Neural cell (in vitro differentiated cells): ENCODE results near the gene PARD6A. TPM values are rescaled to one million over a fixed set of nuclear protein-coding genes. Genes with fewer than 3 reads are reported as not detected.

Experiments
- H2AFZ ChIP-seq: fragments of 200-600, 300-800 bp; sonication (generic), shearing (Covaris generic); 2 replicates; pipeline ENCODE4 v1.6.0; 2014; ENCODE audit warnings: low read depth, mild to moderate bottlenecking, antibody characterized with exemption, low read length, moderate library complexity
- H3F3A ChIP-seq: fragments of 200-600 bp; shearing (Covaris generic); 2 replicates; pipeline ENCODE4 v1.6.1; 2016; ENCODE audit warnings: mild to moderate bottlenecking, moderate library complexity, mixed read lengths, antibody characterized with exemption, low read length; ENCODE audit not compliant: insufficient read depth, poor library complexity, severe bottlenecking
- H3K27ac ChIP-seq: fragments of 200-600, 300-800 bp; sonication (generic), shearing (Covaris generic); 2 replicates; pipeline ENCODE4 v1.5.1; 2014; ENCODE audit warnings: mild to moderate bottlenecking, low read length, moderate library complexity
- H3K27me3 ChIP-seq: fragments of 300-800, 200-600 bp; sonication (generic), shearing (Covaris generic); 2 replicates; pipeline ENCODE4 v1.6.0; 2014; ENCODE audit warnings: mild to moderate bottlenecking, low read depth, low read length, moderate library complexity; ENCODE audit not compliant: insufficient read depth
- H3K36me3 ChIP-seq: fragments of 300-800, 200-600 bp; sonication (generic), shearing (Covaris generic); 2 replicates; pipeline ENCODE4 v1.5.1; 2014; ENCODE audit warnings: mild to moderate bottlenecking, antibody characterized with exemption, low read length, moderate library complexity; ENCODE audit not compliant: insufficient read depth
- H3K4me2 ChIP-seq: fragments of 300-800, 200-600 bp; sonication (generic), shearing (Covaris generic); 2 replicates; pipeline ENCODE4 v1.6.0; 2014; ENCODE audit warnings: mild to moderate bottlenecking, low read length
- H3K4me3 ChIP-seq: fragments of 300-800, 200-600 bp; sonication (generic), shearing (Covaris generic); 2 replicates; pipeline ENCODE4 v1.5.1; 2014; ENCODE audit warnings: mild to moderate bottlenecking, low read length, moderate library complexity
- H3K79me2 ChIP-seq: fragments of 200-600 bp; shearing (Covaris generic); replicated peaks from 2 replicates; pipeline ENCODE4 v1.6.0; 2014; ENCODE audit warnings: mild to moderate bottlenecking, low read length, moderate library complexity; ENCODE audit not compliant: insufficient read depth
- H3K9ac ChIP-seq: fragments of 300-800, 200-600 bp; sonication (generic), shearing (Covaris generic); 2 replicates; pipeline ENCODE4 v1.6.1; 2016; ENCODE audit warnings: mild to moderate bottlenecking, low read length, mixed read lengths
- H3K9me2 ChIP-seq: fragments of 200-600 bp; shearing (Covaris generic); 2 replicates; pipeline ENCODE4 v1.6.1; 2016; ENCODE audit warnings: mild to moderate bottlenecking, low read length, mixed read lengths; ENCODE audit not compliant: insufficient read depth
- H3K9me3 ChIP-seq: fragments of 200-600, 300-800 bp; sonication (generic), shearing (Covaris generic); 2 replicates; pipeline ENCODE4 v1.6.1; 2016; ENCODE audit warnings: mild to moderate bottlenecking, mixed run types, low read length, moderate library complexity, mixed read lengths
- H4K20me1 ChIP-seq: fragments of 200-600 bp; shearing (Covaris generic); 2 replicates; pipeline ENCODE4 v1.6.1; 2016; ENCODE audit warnings: mild to moderate bottlenecking, mixed run types; ENCODE audit not compliant: insufficient read depth
- EP300 ChIP-seq: fragments of 450-650 bp; conservative IDR thresholded peaks from 2 replicates; pipeline ENCODE4 v1.6.1; 2014; ENCODE audit warnings: antibody characterized with exemption, mild to moderate bottlenecking, moderate library complexity; ENCODE audit not compliant: poor library complexity, severe bottlenecking
- EZH2 ChIP-seq: fragments of 200-600, 300-800 bp; shearing (Covaris generic), sonication (generic); IDR thresholded peaks from 2 replicates; pipeline ENCODE4 v1.6.1; 2014; ENCODE audit warnings: antibody characterized with exemption, low read length, borderline replicate concordance, mild to moderate bottlenecking; ENCODE audit not compliant: insufficient read depth, poor library complexity, severe bottlenecking
- MXI1 ChIP-seq: fragments of 450-650 bp; conservative IDR thresholded peaks from 2 replicates; pipeline ENCODE4 v1.6.1; 2014; ENCODE audit warnings: antibody characterized with exemption, mild to moderate bottlenecking; ENCODE audit not compliant: poor library complexity, severe bottlenecking
- POLR2AphosphoS5 ChIP-seq: IDR thresholded peaks from 2 replicates; pipeline ENCODE4 v1.6.1; 2012
- RAD21 ChIP-seq: fragments of 450-650 bp; conservative IDR thresholded peaks from 2 replicates; pipeline ENCODE4 v1.6.1; 2014; ENCODE audit warnings: antibody characterized with exemption, mild to moderate bottlenecking, moderate library complexity
- SMC3 ChIP-seq: fragments of 450-650 bp; conservative IDR thresholded peaks from 2 replicates; pipeline ENCODE4 v1.6.1; 2014; ENCODE audit warnings: antibody characterized with exemption, mild to moderate bottlenecking, moderate library complexity; ENCODE audit not compliant: poor library complexity
- TAF1 ChIP-seq: IDR thresholded peaks from 2 replicates; pipeline ENCODE4 v1.6.1; 2012; ENCODE audit warnings: low read depth
- polyA plus RNA-seq: library from polyadenylated mRNA; depleted of rRNA; stranded (reverse); fragments of >200 nt; gene quantifications from 2 replicates; pipeline ENCODE4 v1.2.3, GENCODE V29; 2014
- TF ChIP-seq, protein P1 (sequence below): fragments of 450-650 bp; IDR thresholded peaks from 2 replicates; pipeline ENCODE4 v1.5.1; 2014; ENCODE audit warnings: antibody characterized with exemption, mild to moderate bottlenecking, moderate library complexity; ENCODE audit not compliant: poor library complexity, severe bottlenecking
- TF ChIP-seq, protein P2 (sequence below): IDR thresholded peaks from 2 replicates; pipeline ENCODE4 v1.6.1; 2012; ENCODE audit warnings: borderline replicate concordance

PARD6A gene
- polyA plus RNA-seq, 1 donor from 2014 or later = 34.8 TPM

DNA sequence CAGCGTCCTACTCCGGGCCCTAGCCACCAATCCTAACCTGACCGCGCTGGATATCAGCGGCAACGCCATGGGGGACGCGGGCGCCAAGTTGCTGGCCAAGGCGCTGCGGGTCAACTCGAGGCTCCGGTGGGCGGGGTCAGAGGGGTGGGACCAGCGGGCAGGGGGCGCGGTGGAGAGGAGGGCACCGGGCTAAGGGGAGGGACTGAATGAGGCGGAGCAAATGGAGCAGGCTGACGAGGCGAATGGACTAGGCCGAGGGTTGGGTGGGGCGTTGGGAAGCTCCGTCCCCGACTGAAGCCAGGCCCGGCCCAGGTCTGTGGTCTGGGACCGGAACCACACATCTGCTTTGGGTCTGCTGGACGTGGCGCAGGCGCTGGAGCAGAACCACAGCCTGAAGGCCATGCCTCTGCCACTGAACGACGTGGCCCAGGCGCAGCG lies 11.2 kb upstream of the PARD6A start:
- Histone ChIP-seq H4K20me1 (no peaks in the 10 kb centered on the region), H3K4me3 (no peak overlapping the region), H3K9me2 (no peaks in the 10 kb centered on the region), H3K36me3 (no peaks in the 10 kb centered on the region), H2AFZ (no peak overlapping the region), H3K27me3 (peaks cover 53% of the 10 kb centered on the region), H3K4me2 (no peak overlapping the region), H3K9me3 (no peaks in the 10 kb centered on the region), H3K9ac (no peak overlapping the region), H3F3A (no peaks in the 10 kb centered on the region), H3K27ac (no peak overlapping the region), H3K79me2 (no peaks in the 10 kb centered on the region)
- TF ChIP-seq MXI1 = no peak
- TF ChIP-seq EZH2 = no peak
- TF ChIP-seq, protein P1, sequence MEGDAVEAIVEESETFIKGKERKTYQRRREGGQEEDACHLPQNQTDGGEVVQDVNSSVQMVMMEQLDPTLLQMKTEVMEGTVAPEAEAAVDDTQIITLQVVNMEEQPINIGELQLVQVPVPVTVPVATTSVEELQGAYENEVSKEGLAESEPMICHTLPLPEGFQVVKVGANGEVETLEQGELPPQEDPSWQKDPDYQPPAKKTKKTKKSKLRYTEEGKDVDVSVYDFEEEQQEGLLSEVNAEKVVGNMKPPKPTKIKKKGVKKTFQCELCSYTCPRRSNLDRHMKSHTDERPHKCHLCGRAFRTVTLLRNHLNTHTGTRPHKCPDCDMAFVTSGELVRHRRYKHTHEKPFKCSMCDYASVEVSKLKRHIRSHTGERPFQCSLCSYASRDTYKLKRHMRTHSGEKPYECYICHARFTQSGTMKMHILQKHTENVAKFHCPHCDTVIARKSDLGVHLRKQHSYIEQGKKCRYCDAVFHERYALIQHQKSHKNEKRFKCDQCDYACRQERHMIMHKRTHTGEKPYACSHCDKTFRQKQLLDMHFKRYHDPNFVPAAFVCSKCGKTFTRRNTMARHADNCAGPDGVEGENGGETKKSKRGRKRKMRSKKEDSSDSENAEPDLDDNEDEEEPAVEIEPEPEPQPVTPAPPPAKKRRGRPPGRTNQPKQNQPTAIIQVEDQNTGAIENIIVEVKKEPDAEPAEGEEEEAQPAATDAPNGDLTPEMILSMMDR = no peak
- TF ChIP-seq SMC3 = no peak
- no peak for TF ChIP-seq POLR2AphosphoS5
- TF ChIP-seq RAD21 = no peak
- TF ChIP-seq, protein P2, sequence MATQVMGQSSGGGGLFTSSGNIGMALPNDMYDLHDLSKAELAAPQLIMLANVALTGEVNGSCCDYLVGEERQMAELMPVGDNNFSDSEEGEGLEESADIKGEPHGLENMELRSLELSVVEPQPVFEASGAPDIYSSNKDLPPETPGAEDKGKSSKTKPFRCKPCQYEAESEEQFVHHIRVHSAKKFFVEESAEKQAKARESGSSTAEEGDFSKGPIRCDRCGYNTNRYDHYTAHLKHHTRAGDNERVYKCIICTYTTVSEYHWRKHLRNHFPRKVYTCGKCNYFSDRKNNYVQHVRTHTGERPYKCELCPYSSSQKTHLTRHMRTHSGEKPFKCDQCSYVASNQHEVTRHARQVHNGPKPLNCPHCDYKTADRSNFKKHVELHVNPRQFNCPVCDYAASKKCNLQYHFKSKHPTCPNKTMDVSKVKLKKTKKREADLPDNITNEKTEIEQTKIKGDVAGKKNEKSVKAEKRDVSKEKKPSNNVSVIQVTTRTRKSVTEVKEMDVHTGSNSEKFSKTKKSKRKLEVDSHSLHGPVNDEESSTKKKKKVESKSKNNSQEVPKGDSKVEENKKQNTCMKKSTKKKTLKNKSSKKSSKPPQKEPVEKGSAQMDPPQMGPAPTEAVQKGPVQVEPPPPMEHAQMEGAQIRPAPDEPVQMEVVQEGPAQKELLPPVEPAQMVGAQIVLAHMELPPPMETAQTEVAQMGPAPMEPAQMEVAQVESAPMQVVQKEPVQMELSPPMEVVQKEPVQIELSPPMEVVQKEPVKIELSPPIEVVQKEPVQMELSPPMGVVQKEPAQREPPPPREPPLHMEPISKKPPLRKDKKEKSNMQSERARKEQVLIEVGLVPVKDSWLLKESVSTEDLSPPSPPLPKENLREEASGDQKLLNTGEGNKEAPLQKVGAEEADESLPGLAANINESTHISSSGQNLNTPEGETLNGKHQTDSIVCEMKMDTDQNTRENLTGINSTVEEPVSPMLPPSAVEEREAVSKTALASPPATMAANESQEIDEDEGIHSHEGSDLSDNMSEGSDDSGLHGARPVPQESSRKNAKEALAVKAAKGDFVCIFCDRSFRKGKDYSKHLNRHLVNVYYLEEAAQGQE = no peak
- TF ChIP-seq TAF1 = no peak
- TF ChIP-seq EP300 = no peak

DNA sequence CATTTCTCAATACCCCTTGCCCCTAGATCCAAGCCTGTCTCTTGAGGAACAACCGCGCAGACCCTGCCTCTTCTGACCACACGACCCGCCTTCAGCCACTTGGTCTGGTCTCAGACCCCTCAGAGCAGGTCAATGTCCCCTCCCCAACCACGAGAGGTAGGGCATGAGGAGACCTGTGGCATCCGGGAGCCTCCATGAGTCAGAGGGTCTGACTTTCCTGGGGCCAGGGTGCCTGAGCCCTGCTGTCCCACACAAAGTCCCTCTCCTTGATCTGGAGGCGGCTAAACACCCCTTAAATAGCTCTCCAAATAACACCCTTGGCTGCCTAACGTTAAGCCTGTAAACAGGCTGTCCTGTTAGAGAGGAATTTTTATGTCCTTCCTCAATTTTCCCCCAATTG lies 10.7 kb upstream of the PARD6A start:
- no peaks in the 10 kb centered on the region for H3K79me2 ChIP-seq
- H3K36me3 ChIP-seq = no peaks in the 10 kb centered on the region
- no peaks in the 10 kb centered on the region for H3K9me2 ChIP-seq
- H3K9ac ChIP-seq = no peak overlapping the region
- no peak overlapping the region for H3K4me3 ChIP-seq
- H3K4me2 ChIP-seq = no peak overlapping the region
- TF ChIP-seq, protein P2 = no peak
- H3F3A ChIP-seq = no peaks in the 10 kb centered on the region
- H4K20me1 ChIP-seq = no peaks in the 10 kb centered on the region
- H2AFZ ChIP-seq = no peak overlapping the region
- H3K27ac ChIP-seq = no peak overlapping the region
- peaks cover 51% of the 10 kb centered on the region for H3K27me3 ChIP-seq
- H3K9me3 ChIP-seq = no peaks in the 10 kb centered on the region
